Retinal pigment epithelial cell (primary cell): ENCODE data around the gene POLL.

Experiments
- DNase-seq: peaks from one replicate; pipeline ENCODE4 v3.0.0-alpha.2; 2010; ENCODE audit warnings: low read depth
- H3K4me3 ChIP-seq: 2 replicates; pipeline ENCODE4 v1.5.1; 2011; ENCODE audit warnings: mild to moderate bottlenecking, low read length, control low read depth, moderate library complexity
- CTCF ChIP-seq: conservative IDR thresholded peaks from 2 replicates; pipeline ENCODE4 v1.5.1; 2011; ENCODE audit warnings: low read depth, low read length, control low read depth, inconsistent platforms

Gene POLL

GRCh38 chr10:101611096-101611905 is 23.2 kb upstream of the POLL start:
- no peak for TF ChIP-seq CTCF
- DNase-seq, result no peak
- no peak overlapping the region for H3K4me3 ChIP-seq

- peak; percentile 26 for DNase-seq
- H3K4me3 ChIP-seq, result no peak overlapping the region
- TF ChIP-seq CTCF, result no peak
Observed at GRCh38 chr10:101609481-101609880, 21.4 kb upstream of the POLL start.

GRCh38 chr10:101607124-101607523 is 19.1 kb upstream of the POLL start:
- DNase-seq, result no peak
- TF ChIP-seq CTCF, result no peak
- H3K4me3 ChIP-seq, result no peak overlapping the region

GRCh38 chr10:101602761-101603398 is 14.8 kb upstream of the POLL start:
- no peak for DNase-seq
- no peak overlapping the region for H3K4me3 ChIP-seq
- TF ChIP-seq CTCF, result peak; percentile 92

- DNase-seq, result no peak
- H3K4me3 ChIP-seq, result no peak overlapping the region
- TF ChIP-seq CTCF, result no peak
Observed at GRCh38 chr10:101601541-101601940, 13.5 kb upstream of the POLL start.

- H3K4me3 ChIP-seq, result no peak overlapping the region
- TF ChIP-seq CTCF, result no peak
- peak; percentile 54 for DNase-seq
Observed at GRCh38 chr10:101597091-101597900, 9.2 kb upstream of the POLL start.
